Measurements from ENCODE around the gene SERINC5.

DNA sequence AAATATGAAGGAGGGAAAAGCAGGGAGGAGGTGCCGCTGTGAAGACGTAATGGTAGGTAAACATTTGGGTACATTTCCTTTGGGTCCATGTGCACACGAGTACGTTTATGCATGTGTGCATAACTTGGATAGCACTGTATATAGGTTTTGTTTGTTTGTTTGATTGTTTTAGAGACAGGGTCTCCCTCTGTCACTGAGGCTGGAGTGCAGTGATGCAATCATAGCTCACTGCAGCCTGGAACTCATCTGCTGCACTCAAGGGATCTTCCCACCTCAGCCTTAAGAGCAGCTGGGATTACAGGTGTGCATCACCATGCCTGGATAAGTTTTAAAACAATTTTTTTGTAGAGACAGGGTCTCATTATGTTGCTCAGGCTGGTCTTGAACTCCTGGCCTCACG, 126.7 kb downstream of the SERINC5 start:
- TF ChIP-seq CTCF (conservative IDR thresholded peaks at IDR 0.05; ENCODE audit: low read length) = no peak
- TF ChIP-seq EZH2phosphoT487 (IDR thresholded peaks at IDR 0.05; ENCODE audit: borderline replicate concordance) = no peak
